ENCODE results near the gene TNRC6C. TPM values are rescaled to one million over a fixed set of nuclear protein-coding genes. Genes with fewer than 3 reads are reported as not detected.

The TNRC6C gene, protein sequence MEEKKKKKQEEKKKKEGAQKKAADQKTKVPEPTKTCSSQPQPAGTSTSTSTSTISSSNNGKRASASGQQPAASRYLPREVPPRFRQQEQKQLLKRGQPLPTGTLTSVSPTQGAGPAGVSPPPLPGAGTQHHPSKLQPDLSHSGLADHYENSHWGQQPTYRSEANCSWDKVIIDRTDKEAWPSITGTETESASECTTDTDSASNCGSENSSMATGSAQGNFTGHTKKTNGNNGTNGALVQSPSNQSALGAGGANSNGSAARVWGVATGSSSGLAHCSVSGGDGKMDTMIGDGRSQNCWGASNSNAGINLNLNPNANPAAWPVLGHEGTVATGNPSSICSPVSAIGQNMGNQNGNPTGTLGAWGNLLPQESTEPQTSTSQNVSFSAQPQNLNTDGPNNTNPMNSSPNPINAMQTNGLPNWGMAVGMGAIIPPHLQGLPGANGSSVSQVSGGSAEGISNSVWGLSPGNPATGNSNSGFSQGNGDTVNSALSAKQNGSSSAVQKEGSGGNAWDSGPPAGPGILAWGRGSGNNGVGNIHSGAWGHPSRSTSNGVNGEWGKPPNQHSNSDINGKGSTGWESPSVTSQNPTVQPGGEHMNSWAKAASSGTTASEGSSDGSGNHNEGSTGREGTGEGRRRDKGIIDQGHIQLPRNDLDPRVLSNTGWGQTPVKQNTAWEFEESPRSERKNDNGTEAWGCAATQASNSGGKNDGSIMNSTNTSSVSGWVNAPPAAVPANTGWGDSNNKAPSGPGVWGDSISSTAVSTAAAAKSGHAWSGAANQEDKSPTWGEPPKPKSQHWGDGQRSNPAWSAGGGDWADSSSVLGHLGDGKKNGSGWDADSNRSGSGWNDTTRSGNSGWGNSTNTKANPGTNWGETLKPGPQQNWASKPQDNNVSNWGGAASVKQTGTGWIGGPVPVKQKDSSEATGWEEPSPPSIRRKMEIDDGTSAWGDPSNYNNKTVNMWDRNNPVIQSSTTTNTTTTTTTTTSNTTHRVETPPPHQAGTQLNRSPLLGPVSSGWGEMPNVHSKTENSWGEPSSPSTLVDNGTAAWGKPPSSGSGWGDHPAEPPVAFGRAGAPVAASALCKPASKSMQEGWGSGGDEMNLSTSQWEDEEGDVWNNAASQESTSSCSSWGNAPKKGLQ (N-terminal part only)
- 3.5 and 9.6 TPM in 2 replicates for total RNA-seq

DNA sequence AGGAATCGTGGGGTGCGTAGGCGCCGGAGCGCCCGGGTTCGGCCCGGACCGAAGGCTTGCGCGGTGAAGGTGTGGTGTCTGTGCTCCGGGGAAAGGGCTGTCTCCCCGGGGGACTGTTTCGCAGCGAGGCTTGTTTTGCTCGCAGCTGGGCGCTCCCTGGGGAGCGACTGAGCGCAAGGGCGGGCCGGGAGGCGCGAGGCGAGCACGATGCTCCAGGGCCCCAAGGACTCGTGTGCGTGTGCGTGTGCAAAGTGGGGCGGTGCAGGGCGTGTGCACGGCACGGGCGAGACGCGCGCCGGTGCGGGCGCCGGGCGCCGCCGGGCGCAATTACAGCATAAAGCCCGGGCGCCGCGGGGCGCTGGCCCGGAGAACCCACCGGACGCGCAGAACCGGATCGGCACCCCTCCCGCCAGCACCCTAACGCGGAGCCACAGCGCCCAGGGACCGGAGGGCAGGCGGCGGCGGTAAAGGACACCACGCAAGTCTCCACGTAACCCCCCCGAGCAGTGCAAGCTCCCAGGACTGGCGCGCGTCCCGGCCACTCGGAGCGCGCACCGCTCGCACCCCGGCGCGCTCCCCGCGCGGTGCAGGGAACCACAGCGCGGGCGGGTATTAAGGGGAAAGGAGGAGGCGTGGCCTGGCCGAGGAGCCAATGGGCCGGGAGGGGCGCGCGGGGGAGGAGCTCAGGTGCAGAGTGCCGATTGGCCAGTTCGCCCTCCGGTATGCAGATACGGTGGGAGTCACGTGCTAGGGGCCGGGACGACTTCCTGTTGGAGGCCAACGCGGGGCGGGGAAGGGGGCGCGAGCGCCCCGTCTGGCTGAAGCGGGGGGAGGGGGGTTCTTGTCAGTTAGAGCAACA, at the start of gene TNRC6C:
Gene TNRC6C (plus strand): TSS at position 847 of the 859 bp plus-strand sequence. CDS start 45,504 bp downstream, outside the sequence.

DNA sequence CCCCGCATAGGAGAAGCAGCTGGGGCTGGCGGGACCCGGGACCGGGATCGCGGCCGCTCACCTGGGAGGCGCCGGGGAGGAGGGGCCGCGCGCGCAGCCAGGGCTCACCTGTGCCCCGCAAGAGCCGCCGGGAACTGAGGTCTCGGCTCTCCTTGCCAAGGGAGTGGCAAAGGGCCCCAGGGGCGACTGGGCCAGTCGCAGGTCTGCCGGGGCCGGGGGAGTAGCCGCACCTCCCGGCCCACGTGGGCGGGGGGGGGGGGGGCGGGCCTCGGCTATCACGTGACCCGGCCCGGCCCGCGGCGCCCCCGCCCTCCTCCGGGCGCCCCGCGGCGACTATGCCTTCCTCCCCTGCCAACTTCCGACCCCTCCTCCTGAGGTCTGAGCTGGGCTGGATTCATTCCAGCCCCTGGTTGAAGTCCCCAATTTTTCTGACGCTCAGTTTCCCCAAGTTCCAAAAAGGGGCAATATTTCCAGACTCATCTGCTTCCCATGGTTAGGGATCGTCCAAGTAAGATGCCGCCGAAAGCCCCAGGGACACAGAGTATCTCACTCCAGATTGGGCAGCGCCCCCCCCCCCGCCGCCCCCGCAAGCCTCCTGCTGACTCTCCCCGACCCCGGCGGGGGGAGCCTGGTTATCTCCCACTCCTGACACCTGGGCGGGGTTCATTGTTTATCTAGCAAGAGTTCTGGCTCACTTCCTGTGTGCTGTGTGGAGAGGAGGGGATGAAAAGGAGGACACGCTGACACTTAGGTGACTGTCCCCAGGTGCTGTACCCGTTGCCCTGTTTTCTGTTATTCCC, 170.2 kb downstream of the TNRC6C start, which contains the start of gene TMC6:
Gene TMC6 (minus strand): TSS at position 205 of the 800 bp plus-strand sequence. CDS start 1,923 bp downstream, outside the sequence.

DNA sequence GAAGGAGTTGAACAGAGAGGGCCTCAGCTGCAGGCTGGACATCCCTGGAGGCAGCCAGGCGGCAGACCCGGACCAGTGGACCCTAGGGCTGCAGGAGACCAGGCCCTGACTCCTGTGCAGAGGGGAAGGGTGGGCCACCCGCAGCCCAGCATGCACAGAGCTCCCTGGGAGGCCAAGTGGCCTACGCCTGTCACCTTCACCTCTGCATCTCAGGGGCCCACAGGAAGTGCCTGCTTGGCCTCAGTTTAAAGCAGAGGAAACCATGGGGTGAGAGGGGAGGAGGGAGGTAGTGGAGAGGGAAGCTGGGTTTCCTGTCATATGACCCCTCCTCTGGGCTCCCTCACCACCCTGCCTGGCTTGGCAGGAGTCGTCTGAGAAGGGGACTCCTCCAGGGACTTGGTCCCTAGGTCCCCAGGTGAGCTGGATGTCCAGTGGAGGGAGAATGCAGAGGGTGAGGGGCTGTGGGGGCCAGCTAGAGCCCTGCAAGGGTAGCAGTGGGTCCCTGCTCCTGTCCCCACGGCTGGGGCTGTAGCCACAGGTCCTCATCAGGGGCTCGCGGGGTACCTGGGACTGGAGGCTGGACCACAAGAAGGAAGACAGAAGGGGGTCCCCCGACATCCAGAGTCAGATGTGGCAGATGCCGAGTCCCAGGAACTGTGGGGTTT, 172.1 kb downstream of the TNRC6C start, which contains the start of gene TMC8:
Gene TMC8 (plus strand): TSS at position 335 of the 665 bp plus-strand sequence. CDS start 818 bp downstream, outside the sequence.

Other genes with a start within 250 kb of the TNRC6C start
- 2.9 and 8.7 TPM in 2 replicates for gene TMC6, start 170.1 kb downstream of the TNRC6C start, total RNA-seq
- not detected in 2 replicates for gene TMC8, start 172.1 kb downstream of the TNRC6C start, total RNA-seq
- gene C17orf99, start 187.7 kb downstream of the TNRC6C start, total RNA-seq: 0.08 TPM in 1 of 2 replicates, not detected in the other
- gene SYNGR2, start 209.9 kb downstream of the TNRC6C start, total RNA-seq: 18.0 and 21.3 TPM in 2 replicates
- gene TK1, start 228.3 kb downstream of the TNRC6C start, total RNA-seq: 64.4 and 183 TPM in 2 replicates
- gene AFMID, start 228.7 kb downstream of the TNRC6C start, total RNA-seq: 18.4 and 60.3 TPM in 2 replicates

Data from epithelial cell of alveolus of lung (primary cell).